Common myeloid progenitor, CD34-positive (primary cell): ENCODE results near the gene BLMH. TPM values are rescaled to one million over a fixed set of nuclear protein-coding genes. Genes with fewer than 3 reads are reported as not detected.

Experiments
- CTCF ChIA-PET: fragments of 350-600 bp; sonication (Branson Sonifier 250); formaldehyde crosslinking; loops from one replicate; lab custom pipeline; 2021; ENCODE audit warnings: antibody characterized with exemption; lab: Charles Lee
- POLR2A ChIA-PET: fragments of 350-600 bp; sonication (Branson Sonifier 250); formaldehyde crosslinking; loops from one replicate; lab custom pipeline; 2021; ENCODE audit warnings: antibody characterized with exemption; lab: Charles Lee
- DNase-seq, 3 donors: peaks; one replicate each; pipeline versions ENCODE4 v3.0.0 to v3.0.0-alpha.2; 2013
- H3K27ac ChIP-seq, 2 experiments: 1 replicate in 1 of 2; 2 replicates in 1 of 2; pipeline ENCODE4 v1.7.0; 2013; ENCODE audit warnings: inconsistent platforms in 2 of 2, low read length in 2 of 2, mild to moderate bottlenecking in 2 of 2, low read depth in 1 of 2, moderate library complexity in 1 of 2; ENCODE audit not compliant: severe bottlenecking in 2 of 2, insufficient read depth in 1 of 2, poor library complexity in 1 of 2
- H3K27me3 ChIP-seq, 5 experiments: replicated peaks in 2 of 5; 1 replicate in 3 of 5; 2 replicates in 2 of 5; pipeline versions ENCODE4 v1.6.1 to v1.7.0; 2013; ENCODE audit warnings: low read length in 4 of 5, mild to moderate bottlenecking in 2 of 5, moderate library complexity in 2 of 5, inconsistent platforms in 1 of 5; ENCODE audit not compliant: insufficient read depth in 5 of 5, control insufficient read depth in 4 of 5
- H3K36me3 ChIP-seq, 4 experiments: 1 replicate in 2 of 4; 2 replicates in 2 of 4; pipeline versions ENCODE4 v1.6.1 to v1.7.0; 2013; ENCODE audit warnings: low read length in 3 of 4, control low read depth in 1 of 4, mild to moderate bottlenecking in 1 of 4; ENCODE audit not compliant: control insufficient read depth in 4 of 4, insufficient read depth in 4 of 4
- H3K4me1 ChIP-seq, 4 experiments: 1 replicate in 3 of 4; 2 replicates in 1 of 4; pipeline versions ENCODE4 v1.6.1 to v1.7.1; 2013; ENCODE audit warnings: low read length in 3 of 4, mild to moderate bottlenecking in 3 of 4, control low read depth in 1 of 4, inconsistent platforms in 1 of 4, moderate library complexity in 1 of 4; ENCODE audit not compliant: control insufficient read depth in 4 of 4, insufficient read depth in 4 of 4; ENCODE audit errors: control extremely low read depth in 1 of 4
- H3K4me3 ChIP-seq, 7 experiments: 1 replicate in 4 of 7; 2 replicates in 3 of 7; pipeline versions ENCODE4 v1.5.1 to v1.7.0; 2013; ENCODE audit warnings: mild to moderate bottlenecking in 7 of 7, low read length in 6 of 7, moderate library complexity in 6 of 7, inconsistent platforms in 2 of 7, low read depth in 2 of 7, control low read depth in 1 of 7; ENCODE audit not compliant: insufficient read depth in 4 of 7, control insufficient read depth in 1 of 7; ENCODE audit errors: extremely low read depth in 1 of 7
- H3K9me3 ChIP-seq, 5 experiments: 1 replicate in 4 of 5; 2 replicates in 1 of 5; pipeline versions ENCODE4 v1.6.1 to v1.7.1; 2013; ENCODE audit warnings: low read length in 4 of 5, mild to moderate bottlenecking in 2 of 5, inconsistent platforms in 1 of 5, low read depth in 1 of 5, moderate library complexity in 1 of 5; ENCODE audit not compliant: control insufficient read depth in 4 of 5, insufficient read depth in 2 of 5; ENCODE audit errors: control extremely low read depth in 1 of 5
- WGBS: methylation state at CpG from one replicate; pipeline ENCODE4 v1.1.5; 2013; ENCODE audit not compliant: insufficient coverage; 5-methylcytosine and 5-hydroxymethylcytosine counted together
- polyA plus RNA-seq: library from polyadenylated mRNA; unstranded; fragments of 120-200 nt; gene quantifications from one replicate; pipeline ENCODE4 v1.2.1, GENCODE V29; 2013

The BLMH gene
- 80.1 TPM for polyA plus RNA-seq

- Histone ChIP-seq H3K4me3 (peak within 1 kb of the TSS; percentile 72 to 95 (median 89)), H3K4me1 (peaks cover 3 to 18% (median 12%) of the 10 kb centered on the region in 4 experiments), H3K27ac (peak within 1 kb of the TSS in 1 of 2 experiments; percentile 57), H3K27me3 (peaks cover 0 to 2% (median 0%) of the 10 kb centered on the region in 5 experiments), H3K36me3 (peaks cover 4 to 28% (median 13%) of the 10 kb centered on the region in 4 experiments), H3K9me3 (no peaks in the 10 kb centered on the region)
- ChIA-PET POLR2A (interaction anchor here (0.6 to 0.8 kb wide), 3 partner anchors 43 to 186 kb away, joined by 3 read pairs; no protein-coding TSS in a partner anchor), CTCF (interaction anchor here (1.2 to 1.7 kb wide), 5 partner anchors 12 to 187 kb away, joined by 3 to 6 read pairs (median 3); no protein-coding TSS in a partner anchor)
- DNase-seq: peak; percentile 65 to 87 (median 82)
- under 1% methylated on average over 49 of the region's 89 CpGs for WGBS
Measured at GRCh38 chr17:30291543-30292285, at the start of gene BLMH. TSS of gene BLMH (minus strand) at chr17:30291944. CDS start at chr17:30291819, 125 bp downstream.

- ChIA-PET POLR2A (interaction anchor here (0.6 kb wide), 1 partner anchor 37 kb away, joined by 4 read pairs; no protein-coding TSS in a partner anchor), CTCF (interaction anchor here (0.7 to 3.4 kb wide), 20 partner anchors 10 to 800 kb away, joined by 3 to 17 read pairs (median 4); partner anchors contain the start of gene CPD)
- DNase-seq: peak in 2 of 3 donors; percentile 26 to 31
- H3K9me3 ChIP-seq: no peaks in the 10 kb centered on the region
- 11% methylated on average over 4 of the region's 6 CpGs for WGBS
- H3K27ac ChIP-seq: no peak overlapping the region
- no peaks in the 10 kb centered on the region for H3K36me3 ChIP-seq
- H3K27me3 ChIP-seq: no peaks in the 10 kb centered on the region
- H3K4me1 ChIP-seq: peaks cover 10 to 25% (median 20%) of the 10 kb centered on the region in 4 experiments
- no peak overlapping the region for H3K4me3 ChIP-seq
Measured at GRCh38 chr17:30340801-30341356, 49.1 kb upstream of the BLMH start.

GRCh38 chr17:30339086-30339485 is 47.3 kb upstream of the BLMH start:
- H3K4me1 ChIP-seq: peaks cover 4 to 11% (median 5%) of the 10 kb centered on the region in 4 experiments
- H3K4me3 ChIP-seq: no peak overlapping the region
- no peaks in the 10 kb centered on the region for H3K27me3 ChIP-seq
- H3K27ac ChIP-seq: no peak overlapping the region
- H3K9me3 ChIP-seq: no peaks in the 10 kb centered on the region
- CTCF ChIA-PET: interaction anchor here (1.4 to 3.4 kb wide), 5 partner anchors 9 to 175 kb away, joined by 3 to 17 read pairs (median 7); no protein-coding TSS in a partner anchor
- no peaks in the 10 kb centered on the region for H3K36me3 ChIP-seq
- no peak for DNase-seq
- POLR2A ChIA-PET: interaction anchor here (0.6 kb wide), 1 partner anchor 487 kb away, joined by 3 read pairs; no protein-coding TSS in a partner anchor
- WGBS: 100% methylated on average over 2 of the region's 2 CpGs

GRCh38 chr17:30337393-30337999 is 45.8 kb upstream of the BLMH start:
- no peak overlapping the region for H3K27ac ChIP-seq
- peaks cover 0 to 13% (median 4%) of the 10 kb centered on the region in 4 experiments for H3K4me1 ChIP-seq
- no peak overlapping the region for H3K4me3 ChIP-seq
- WGBS: 100% methylated on average over 1 of the region's 1 CpG
- H3K9me3 ChIP-seq: no peaks in the 10 kb centered on the region
- CTCF ChIA-PET: interaction anchor here (0.8 to 3.8 kb wide), 14 partner anchors 8 to 233 kb away, joined by 3 to 19 read pairs (median 4); no protein-coding TSS in a partner anchor
- no peaks in the 10 kb centered on the region for H3K36me3 ChIP-seq
- H3K27me3 ChIP-seq: no peaks in the 10 kb centered on the region
- DNase-seq: no peak
- POLR2A ChIA-PET: interaction anchor here (0.7 kb wide), 1 partner anchor 25 kb away, joined by 3 read pairs; no protein-coding TSS in a partner anchor

- 66% methylated on average over 6 of the region's 8 CpGs for WGBS
- Histone ChIP-seq H3K36me3 (no peaks in the 10 kb centered on the region), H3K27ac (no peak overlapping the region), H3K4me1 (peaks cover 2 to 19% (median 9%) of the 10 kb centered on the region in 4 experiments), H3K27me3 (no peaks in the 10 kb centered on the region), H3K4me3 (no peak overlapping the region), H3K9me3 (no peaks in the 10 kb centered on the region)
- peak; percentile 64 to 72 (median 68) for DNase-seq
- ChIA-PET CTCF (interaction anchor here (0.6 to 3.8 kb wide), 20 partner anchors 9 to 232 kb away, joined by 3 to 19 read pairs (median 4); partner anchors contain the start of gene BLMH), POLR2A (no interaction called here)
Measured at GRCh38 chr17:30336369-30337171, 44.8 kb upstream of the BLMH start.

GRCh38 chr17:30334421-30334820 is 42.7 kb upstream of the BLMH start:
- Histone ChIP-seq H3K27ac (no peak overlapping the region), H3K4me1 (peaks cover 2 to 8% (median 6%) of the 10 kb centered on the region in 4 experiments), H3K4me3 (no peak overlapping the region), H3K27me3 (no peaks in the 10 kb centered on the region), H3K9me3 (no peaks in the 10 kb centered on the region), H3K36me3 (no peaks in the 10 kb centered on the region)
- no peak for DNase-seq
- ChIA-PET CTCF (interaction anchor here (1.1 to 3.8 kb wide), 2 partner anchors 8 to 40 kb away, joined by 5 to 19 read pairs; no protein-coding TSS in a partner anchor), POLR2A (interaction anchor here (0.7 kb wide), 1 partner anchor 43 kb away, joined by 3 read pairs; the partner anchor contains the start of gene BLMH)
- WGBS: 90% methylated on average over 2 of the region's 4 CpGs
